GM12878 (cell line): ENCODE data around the gene CELSR2. TPM values are rescaled to one million over a fixed set of nuclear protein-coding genes. Genes with fewer than 3 reads are reported as not detected.

Experiments used
- ATAC-seq: fragments of 200-7000 bp; cut with Tn5 transposase; 3 replicates; pipeline ENCODE4 v1.9.1; 2020; ENCODE audit warnings: mild to moderate bottlenecking, moderate library complexity
- BruUV-seq: library from RNA; stranded (reverse); fragments of 400-500 nt; replicated peaks from 2 replicates; lab custom pipeline; 2021; lab: Mats Ljungman, UMichigan
- CTCF ChIA-PET: fragments of 300-600 bp; sonication (Branson Sonifier 250); formaldehyde crosslinking; extraction: SDS; loops from one replicate; lab custom pipeline; 2021; ENCODE audit warnings: inconsistent platforms; lab: Yijun Ruan, JAX
- POLR2A ChIA-PET: fragments of 350-600 bp; formaldehyde crosslinking; extraction: SDS; loops from one replicate; lab custom pipeline; 2021; ENCODE audit warnings: inconsistent platforms; lab: Charles Lee
- RAD21 ChIA-PET: fragments of 300-600 bp; sonication (Branson Sonifier 250); formaldehyde crosslinking; loops from one replicate; lab custom pipeline; 2023; ENCODE audit warnings: antibody characterized with exemption; ENCODE audit not compliant: unreplicated experiment; lab: Charles Lee
- SMC1A ChIA-PET: fragments of 300-600 bp; sonication (Branson Sonifier 250); formaldehyde crosslinking; loops from one replicate; lab custom pipeline; 2023; ENCODE audit not compliant: unreplicated experiment, uncharacterized antibody; lab: Charles Lee
- DNase-seq: peaks from one replicate; pipeline ENCODE4 v3.0.0-alpha.2; 2011; ENCODE audit warnings: low read depth, low spot score
- FAIRE-seq: peaks from 3 replicates; lab custom pipeline; 2011; peaks lifted over from hg19 to GRCh38; lab: Jason Lieb, UNC
- H2AFZ ChIP-seq: 2 replicates; pipeline ENCODE4 v1.6.0; 2011; ENCODE audit warnings: low read depth, low read length, control low read depth; ENCODE audit not compliant: control insufficient read depth
- H3K27ac ChIP-seq: 2 replicates; pipeline ENCODE4 v1.5.1; 2011; ENCODE audit warnings: control low read depth; ENCODE audit not compliant: control insufficient read depth, insufficient read depth
- H3K27me3 ChIP-seq, 2 experiments: replicated peaks in 1 of 2; 2 replicates each; pipeline versions ENCODE4 v1.6.0 to v1.6.1; 2011; ENCODE audit warnings: low read length in 1 of 2; ENCODE audit not compliant: control insufficient read depth in 2 of 2, insufficient read depth in 2 of 2
- H3K36me3 ChIP-seq, 2 experiments: 2 replicates each; pipeline ENCODE4 v1.5.1; 2011; ENCODE audit warnings: low read length in 1 of 2; ENCODE audit not compliant: control insufficient read depth in 2 of 2, insufficient read depth in 2 of 2
- H3K4me1 ChIP-seq: 2 replicates; pipeline ENCODE4 v1.6.1; 2011; ENCODE audit warnings: mild to moderate bottlenecking, low read length, moderate library complexity, mixed read lengths; ENCODE audit not compliant: control insufficient read depth, insufficient read depth
- H3K4me2 ChIP-seq: 2 replicates; pipeline ENCODE4 v1.6.0; 2011; ENCODE audit warnings: control low read depth; ENCODE audit not compliant: control insufficient read depth, insufficient read depth
- H3K4me3 ChIP-seq: fragments of 200-600 bp; sonication (generic); 2 replicates; pipeline ENCODE4 v1.5.1; 2016
- H3K79me2 ChIP-seq: 2 replicates; pipeline ENCODE4 v1.6.0; 2011; ENCODE audit warnings: low read length; ENCODE audit not compliant: control insufficient read depth, insufficient read depth
- H3K9ac ChIP-seq: 2 replicates; pipeline ENCODE4 v1.8.0; 2011; ENCODE audit warnings: low read length, control low read depth, mixed read lengths; ENCODE audit not compliant: control insufficient read depth, insufficient read depth
- H3K9me3 ChIP-seq: replicated peaks from 3 replicates; pipeline ENCODE4 v1.5.1; 2011; ENCODE audit warnings: mild to moderate bottlenecking, low read length; ENCODE audit not compliant: control insufficient read depth, insufficient read depth
- H4K20me1 ChIP-seq: 2 replicates; pipeline ENCODE4 v1.6.0; 2011; ENCODE audit not compliant: control insufficient read depth, insufficient read depth
- CHD4 ChIP-seq: fragments of 200-600 bp; sonication (generic); IDR thresholded peaks from 2 replicates; pipeline ENCODE4 v1.6.1; 2016; ENCODE audit warnings: mild to moderate bottlenecking
- FOXM1 ChIP-seq: IDR thresholded peaks from 2 replicates; pipeline ENCODE4 v1.6.1; 2012; ENCODE audit warnings: low read depth, mild to moderate bottlenecking, inconsistent platforms, low read length, moderate library complexity
- MTA2 ChIP-seq: fragments of 450-650 bp; IDR thresholded peaks from 2 replicates; pipeline ENCODE4 v1.6.1; 2016; ENCODE audit warnings: low read depth, mild to moderate bottlenecking, moderate library complexity
- NFXL1 ChIP-seq: fragments of 450-650 bp; IDR thresholded peaks from 2 replicates; pipeline ENCODE4 v1.6.1; 2017; ENCODE audit warnings: antibody characterized with exemption, mild to moderate bottlenecking, borderline replicate concordance
- POU2F2 ChIP-seq: IDR thresholded peaks from 3 replicates; pipeline ENCODE4 v1.6.1; 2011; ENCODE audit warnings: low read depth, mild to moderate bottlenecking, low read length, borderline replicate concordance
- RAD51 ChIP-seq: fragments of 450-650 bp; IDR thresholded peaks from 2 replicates; pipeline ENCODE4 v1.6.1; 2016; ENCODE audit warnings: moderate library complexity, mild to moderate bottlenecking, inconsistent platforms
- RB1 ChIP-seq: fragments of 450-650 bp; formaldehyde crosslinking; IDR thresholded peaks from 2 replicates; pipeline ENCODE4 v1.6.1; 2017; ENCODE audit warnings: mild to moderate bottlenecking, borderline replicate concordance
- TCF7 ChIP-seq: IDR thresholded peaks from 2 replicates; pipeline ENCODE4 v1.6.1; 2014; ENCODE audit warnings: antibody characterized with exemption, borderline replicate concordance
- WGBS: methylation state at CpG from one replicate; pipeline ENCODE4 v1.1.6; 2016; ENCODE audit warnings: low lambda C conversion rate; ENCODE audit not compliant: insufficient replicate concordance, insufficient coverage; ENCODE audit errors: missing lambda C conversion rate; 5-methylcytosine and 5-hydroxymethylcytosine counted together
- in situ Hi-C: fragments of 300-500 bp; cut with MboI; formaldehyde crosslinking; loops from 9 replicates; pipeline ENCODE4 v1.14.3; 2018; ENCODE audit warnings: mixed read lengths
- intact Hi-C: fragments of 100-400 bp; cut with micrococcal nuclease; formaldehyde crosslinking; loops from one replicate; pipeline ENCODE4 v1.14.2; 2022; ENCODE audit not compliant: unreplicated experiment
- polyA plus RNA-seq, 11 experiments: library from polyadenylated mRNA; depleted of rRNA in 4 of 11; unstranded in 6 of 11; stranded (reverse) in 5 of 11; fragments of >200 nt; fragmentation: Nextera tagmentation in 4 of 11; fragmentation: Illumina TruSeq in 1 of 11; extraction: Ambion mirVana in 4 of 11; extraction: Trizol in 1 of 11; gene quantifications; 1 replicate in 1 of 11; 2 replicates in 10 of 11; pipeline versions ENCODE4 v1.2.1 to v1.2.3, GENCODE V29; 2011 to 2016; ENCODE audit warnings: inconsistent platforms in 2 of 11, missing spikeins in 2 of 11, low read depth in 1 of 11
- total RNA-seq, 4 experiments: library from RNA; depleted of rRNA in 3 of 4; stranded (reverse); fragments of >200 nt in 3 of 4; fragmentation: Illumina TruSeq in 1 of 4; extraction: Trizol in 1 of 4; gene quantifications; 2 replicates each; pipeline versions ENCODE4 v1.2.1 to v1.2.3, GENCODE V29; 2013 to 2021
- TF ChIP-seq, protein P1 (sequence below): fragments of 450-650 bp; IDR thresholded peaks from 2 replicates; pipeline ENCODE4 v1.6.1; 2017; ENCODE audit warnings: antibody characterized with exemption, mild to moderate bottlenecking, moderate library complexity
- TF ChIP-seq, protein P2 (sequence below), 3 experiments: IDR thresholded peaks in 2 of 3; conservative IDR thresholded peaks in 1 of 3; 2 replicates each; pipeline ENCODE4 v1.5.1; 2011; ENCODE audit warnings: low read depth in 3 of 3, low read length in 3 of 3, mild to moderate bottlenecking in 3 of 3, control low read depth in 2 of 3, moderate library complexity in 2 of 3, inconsistent platforms in 1 of 3, mixed read lengths in 1 of 3; ENCODE audit not compliant: control insufficient read depth in 2 of 3, insufficient read depth in 1 of 3; ENCODE audit errors: extremely low read depth in 1 of 3
- TF ChIP-seq, protein P3 (sequence below): IDR thresholded peaks from 2 replicates; pipeline ENCODE4 v1.6.1; 2012; ENCODE audit warnings: low read depth, low read length, improper control_type of control experiment

The CELSR2 gene
- total and polyA plus RNA-seq, 10 of the 15 experiments (the other 5 are each of a cell fraction or from before 2014, with no cell fraction given): under 0.01 to 0.15 (median 0.04) TPM; not detected in 2

DNA sequence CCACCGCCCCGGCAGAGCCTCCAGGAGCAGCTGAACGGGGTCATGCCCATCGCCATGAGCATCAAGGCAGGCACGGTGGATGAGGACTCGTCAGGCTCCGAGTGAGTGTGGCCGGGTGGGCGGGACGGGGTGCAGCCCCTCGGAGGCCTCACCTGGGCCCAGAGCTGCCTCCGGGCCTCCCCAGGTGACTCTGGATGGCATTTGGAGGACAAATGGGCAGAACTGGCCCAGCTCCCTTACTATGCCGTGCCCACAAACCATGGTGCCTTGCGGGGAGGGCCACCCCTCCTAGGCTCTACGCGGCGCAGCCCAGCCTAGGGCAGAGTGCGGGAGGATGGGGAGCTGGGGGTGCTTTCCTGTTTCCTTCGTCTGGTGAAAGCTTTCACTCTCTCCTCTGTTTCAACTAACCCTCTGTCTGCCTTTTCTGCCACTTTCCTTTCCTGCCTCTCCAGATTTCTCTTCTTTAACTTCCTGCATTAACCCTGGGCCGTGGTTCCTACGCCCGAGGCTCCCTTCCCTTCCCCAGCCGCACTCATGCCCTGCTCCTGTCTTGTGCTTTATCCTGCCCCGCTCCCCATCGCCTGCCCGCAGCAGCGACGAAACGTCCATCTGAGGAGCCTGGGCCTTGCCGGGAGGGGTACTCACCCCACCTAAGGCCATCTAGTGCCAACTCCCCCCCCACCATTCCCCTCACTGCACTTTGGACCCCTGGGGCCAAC lies 24.4 kb downstream of the CELSR2 start:
- CTCF ChIA-PET: interaction anchor here (1.1 kb wide), 1 partner anchor 259 kb away, joined by 3 read pairs; no protein-coding TSS in a partner anchor
- SMC1A ChIA-PET: no interaction called here
- H2AFZ ChIP-seq: no peak overlapping the region
- no peak overlapping the region for H3K4me3 ChIP-seq
- no peaks in the 10 kb centered on the region for H3K9me3 ChIP-seq
- POLR2A ChIA-PET: no interaction called here
- H3K27ac ChIP-seq: no peak overlapping the region
- no peaks in the 10 kb centered on the region for H3K4me1 ChIP-seq
- in situ Hi-C loops (no loop called here), intact Hi-C loops (no loop called here)
- no peak overlapping the region for H3K9ac ChIP-seq
- no peaks in the 10 kb centered on the region for H3K36me3 ChIP-seq
- WGBS: 63% methylated on average over 23 of the region's 30 CpGs
- DNase-seq (no peak), ATAC-seq (no peak), FAIRE-seq (no peak)
- H3K27me3 ChIP-seq: peaks cover 0 to 1% of the 10 kb centered on the region in 2 experiments; a peak in 1 of 4 replicates
- no peak for TF ChIP-seq RAD51
- TF ChIP-seq NFXL1: no peak
- TF ChIP-seq, protein P1, sequence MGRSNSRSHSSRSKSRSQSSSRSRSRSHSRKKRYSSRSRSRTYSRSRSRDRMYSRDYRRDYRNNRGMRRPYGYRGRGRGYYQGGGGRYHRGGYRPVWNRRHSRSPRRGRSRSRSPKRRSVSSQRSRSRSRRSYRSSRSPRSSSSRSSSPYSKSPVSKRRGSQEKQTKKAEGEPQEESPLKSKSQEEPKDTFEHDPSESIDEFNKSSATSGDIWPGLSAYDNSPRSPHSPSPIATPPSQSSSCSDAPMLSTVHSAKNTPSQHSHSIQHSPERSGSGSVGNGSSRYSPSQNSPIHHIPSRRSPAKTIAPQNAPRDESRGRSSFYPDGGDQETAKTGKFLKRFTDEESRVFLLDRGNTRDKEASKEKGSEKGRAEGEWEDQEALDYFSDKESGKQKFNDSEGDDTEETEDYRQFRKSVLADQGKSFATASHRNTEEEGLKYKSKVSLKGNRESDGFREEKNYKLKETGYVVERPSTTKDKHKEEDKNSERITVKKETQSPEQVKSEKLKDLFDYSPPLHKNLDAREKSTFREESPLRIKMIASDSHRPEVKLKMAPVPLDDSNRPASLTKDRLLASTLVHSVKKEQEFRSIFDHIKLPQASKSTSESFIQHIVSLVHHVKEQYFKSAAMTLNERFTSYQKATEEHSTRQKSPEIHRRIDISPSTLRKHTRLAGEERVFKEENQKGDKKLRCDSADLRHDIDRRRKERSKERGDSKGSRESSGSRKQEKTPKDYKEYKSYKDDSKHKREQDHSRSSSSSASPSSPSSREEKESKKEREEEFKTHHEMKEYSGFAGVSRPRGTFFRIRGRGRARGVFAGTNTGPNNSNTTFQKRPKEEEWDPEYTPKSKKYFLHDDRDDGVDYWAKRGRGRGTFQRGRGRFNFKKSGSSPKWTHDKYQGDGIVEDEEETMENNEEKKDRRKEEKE: no peak
- TF ChIP-seq POU2F2: no peak
- TF ChIP-seq, protein P2, sequence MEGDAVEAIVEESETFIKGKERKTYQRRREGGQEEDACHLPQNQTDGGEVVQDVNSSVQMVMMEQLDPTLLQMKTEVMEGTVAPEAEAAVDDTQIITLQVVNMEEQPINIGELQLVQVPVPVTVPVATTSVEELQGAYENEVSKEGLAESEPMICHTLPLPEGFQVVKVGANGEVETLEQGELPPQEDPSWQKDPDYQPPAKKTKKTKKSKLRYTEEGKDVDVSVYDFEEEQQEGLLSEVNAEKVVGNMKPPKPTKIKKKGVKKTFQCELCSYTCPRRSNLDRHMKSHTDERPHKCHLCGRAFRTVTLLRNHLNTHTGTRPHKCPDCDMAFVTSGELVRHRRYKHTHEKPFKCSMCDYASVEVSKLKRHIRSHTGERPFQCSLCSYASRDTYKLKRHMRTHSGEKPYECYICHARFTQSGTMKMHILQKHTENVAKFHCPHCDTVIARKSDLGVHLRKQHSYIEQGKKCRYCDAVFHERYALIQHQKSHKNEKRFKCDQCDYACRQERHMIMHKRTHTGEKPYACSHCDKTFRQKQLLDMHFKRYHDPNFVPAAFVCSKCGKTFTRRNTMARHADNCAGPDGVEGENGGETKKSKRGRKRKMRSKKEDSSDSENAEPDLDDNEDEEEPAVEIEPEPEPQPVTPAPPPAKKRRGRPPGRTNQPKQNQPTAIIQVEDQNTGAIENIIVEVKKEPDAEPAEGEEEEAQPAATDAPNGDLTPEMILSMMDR (IDR thresholded peaks at IDR 0.05 in 2 of 3, conservative IDR thresholded peaks at IDR 0.05 in 1 of 3; ENCODE audit: control insufficient read depth in 2 of 3, extremely low read depth in 1 of 3, insufficient read depth in 1 of 3, low read depth in 3 of 3, low read length in 3 of 3): no peak
- TF ChIP-seq TCF7: no peak
- TF ChIP-seq FOXM1: no peak
- TF ChIP-seq MTA2: no peak
- TF ChIP-seq, protein P3, sequence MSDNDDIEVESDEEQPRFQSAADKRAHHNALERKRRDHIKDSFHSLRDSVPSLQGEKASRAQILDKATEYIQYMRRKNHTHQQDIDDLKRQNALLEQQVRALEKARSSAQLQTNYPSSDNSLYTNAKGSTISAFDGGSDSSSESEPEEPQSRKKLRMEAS: no peak
- TF ChIP-seq RB1: no peak
- no peak for TF ChIP-seq CHD4
- no peak overlapping the region for H3K4me2 ChIP-seq
- RAD21 ChIA-PET: no interaction called here
- H3K79me2 ChIP-seq: no peaks in the 10 kb centered on the region
- no peaks in the 10 kb centered on the region for H4K20me1 ChIP-seq
- BruUV-seq: no TSS peak
